AG10803 (cell line): ENCODE measurements around the gene ARHGAP28.

Source experiments
- DNase-seq: peaks from one replicate; pipeline ENCODE4 v3.0.0; 2010; ENCODE audit warnings: low read depth
- H3K4me3 ChIP-seq: 2 replicates; pipeline ENCODE4 v1.5.1; 2011; ENCODE audit warnings: mild to moderate bottlenecking, low read length, control low read depth
- CTCF ChIP-seq: conservative IDR thresholded peaks from 2 replicates; pipeline ENCODE4 v1.5.1; 2011; ENCODE audit warnings: mild to moderate bottlenecking, low read length, control low read depth, inconsistent platforms

The ARHGAP28 gene

GRCh38 chr18:6744816-6745455 is 15.4 kb downstream of the ARHGAP28 start:
- no peak for TF ChIP-seq CTCF
- H3K4me3 ChIP-seq = no peak overlapping the region
- no peak for DNase-seq

GRCh38 chr18:6745504-6746031 is 16.1 kb downstream of the ARHGAP28 start:
- no peak overlapping the region for H3K4me3 ChIP-seq
- no peak for DNase-seq
- no peak for TF ChIP-seq CTCF

GRCh38 chr18:6746386-6746960 is 17.0 kb downstream of the ARHGAP28 start:
- no peak for TF ChIP-seq CTCF
- no peak overlapping the region for H3K4me3 ChIP-seq
- no peak for DNase-seq

GRCh38 chr18:6747646-6748045 is 18.1 kb downstream of the ARHGAP28 start:
- no peak for TF ChIP-seq CTCF
- no peak overlapping the region for H3K4me3 ChIP-seq
- peak; percentile 86 for DNase-seq

GRCh38 chr18:6748241-6748640 is 18.7 kb downstream of the ARHGAP28 start:
- TF ChIP-seq CTCF = no peak
- no peak overlapping the region for H3K4me3 ChIP-seq
- DNase-seq = no peak

GRCh38 chr18:6750411-6750810 is 20.9 kb downstream of the ARHGAP28 start:
- H3K4me3 ChIP-seq = no peak overlapping the region
- TF ChIP-seq CTCF = no peak
- no peak for DNase-seq

GRCh38 chr18:6751222-6751621 is 21.7 kb downstream of the ARHGAP28 start:
- H3K4me3 ChIP-seq = no peak overlapping the region
- no peak for TF ChIP-seq CTCF
- DNase-seq = no peak
